Measurements from ENCODE around the gene NRG3. TPM values are rescaled to one million over a fixed set of nuclear protein-coding genes. Genes with fewer than 3 reads are reported as not detected.
"Not testable (repeated sequence)": the region's sequence is repeated elsewhere in the genome, so short reads cannot be mapped to it uniquely, and the experiment has no call there.

The NRG3 gene
- polyA plus RNA-seq, 2 donors = 0.01 to 0.04 TPM

GRCh38 chr10:82986216-82986615, 1111.2 kb downstream of the NRG3 start:
- no peak overlapping the region for H3K27ac ChIP-seq (ENCODE audit: low read depth in 2 of 2, low read length in 1 of 2)
- 94 to 96% methylated on average over 10 of the region's 10 CpGs for WGBS, 2 donors
- no peaks in the 10 kb centered on the region for H3K27me3 ChIP-seq (ENCODE audit: control insufficient read depth in 1 of 2, insufficient read depth in 2 of 2, low read length in 2 of 2)
- H3K36me3 ChIP-seq (ENCODE audit: control insufficient read depth in 2 of 2, insufficient read depth in 2 of 2, low read length in 1 of 2) = no peaks in the 10 kb centered on the region
- no peaks in the 10 kb centered on the region for H3K9me3 ChIP-seq (ENCODE audit: control insufficient read depth in 2 of 2, insufficient read depth in 1 of 2, low read depth in 1 of 2, low read length in 1 of 2)
- H3K4me3 ChIP-seq (ENCODE audit: low read depth in 1 of 2, low read length in 2 of 2) = no peak overlapping the region
- no peaks in the 10 kb centered on the region for H3K4me1 ChIP-seq (ENCODE audit: control insufficient read depth in 2 of 2, insufficient read depth in 2 of 2, low read length in 1 of 2)

GRCh38 chr10:83006479-83006878, 1131.5 kb downstream of the NRG3 start:
- not testable (repeated sequence) for H3K27ac ChIP-seq (ENCODE audit: low read depth in 2 of 2, low read length in 1 of 2); H3K4me1 ChIP-seq (ENCODE audit: control insufficient read depth in 2 of 2, insufficient read depth in 2 of 2, low read length in 1 of 2); H3K36me3 ChIP-seq (ENCODE audit: control insufficient read depth in 2 of 2, insufficient read depth in 2 of 2, low read length in 1 of 2); H3K4me3 ChIP-seq (ENCODE audit: low read depth in 1 of 2, low read length in 2 of 2); H3K27me3 ChIP-seq (ENCODE audit: control insufficient read depth in 1 of 2, insufficient read depth in 2 of 2, low read length in 2 of 2); H3K9me3 ChIP-seq (ENCODE audit: control insufficient read depth in 2 of 2, insufficient read depth in 1 of 2, low read depth in 1 of 2, low read length in 1 of 2)
- WGBS, 2 donors = 86 to 94% methylated on average over 8 of the region's 8 CpGs

- Histone ChIP-seq H3K4me1 (ENCODE audit: control insufficient read depth in 2 of 2, insufficient read depth in 2 of 2, low read length in 1 of 2) (no peaks in the 10 kb centered on the region), H3K27ac (ENCODE audit: low read depth in 2 of 2, low read length in 1 of 2) (no peak overlapping the region), H3K36me3 (ENCODE audit: control insufficient read depth in 2 of 2, insufficient read depth in 2 of 2, low read length in 1 of 2) (no peaks in the 10 kb centered on the region), H3K4me3 (ENCODE audit: low read depth in 1 of 2, low read length in 2 of 2) (no peak overlapping the region), H3K9me3 (ENCODE audit: control insufficient read depth in 2 of 2, insufficient read depth in 1 of 2, low read depth in 1 of 2, low read length in 1 of 2) (no peaks in the 10 kb centered on the region), H3K27me3 (ENCODE audit: control insufficient read depth in 1 of 2, insufficient read depth in 2 of 2, low read length in 2 of 2) (no peaks in the 10 kb centered on the region)
- 82 to 89% methylated on average over 3 of the region's 3 CpGs for WGBS, 2 donors
Measured at GRCh38 chr10:83007510-83007909, 1132.5 kb downstream of the NRG3 start.

- no peaks in the 10 kb centered on the region for H3K27me3 ChIP-seq (ENCODE audit: control insufficient read depth in 1 of 2, insufficient read depth in 2 of 2, low read length in 2 of 2)
- WGBS, 2 donors = 38 to 39% methylated on average over 3 of the region's 3 CpGs
- H3K4me1 ChIP-seq (ENCODE audit: control insufficient read depth in 2 of 2, insufficient read depth in 2 of 2, low read length in 1 of 2) = no peaks in the 10 kb centered on the region
Measured at GRCh38 chr10:83012866-83013265, 1137.9 kb downstream of the NRG3 start.

GRCh38 chr10:83017076-83017867, 1142.3 kb downstream of the NRG3 start:
- 62 to 72% methylated on average over 2 of the region's 2 CpGs for whole genome bisulfite sequencing, 2 donors
- no peaks in the 10 kb centered on the region for H3K9me3 ChIP-seq (ENCODE audit: control insufficient read depth in 2 of 2, insufficient read depth in 1 of 2, low read depth in 1 of 2, low read length in 1 of 2)
- no peaks in the 10 kb centered on the region for H3K4me1 ChIP-seq (ENCODE audit: control insufficient read depth in 2 of 2, insufficient read depth in 2 of 2, low read length in 1 of 2)

More at GRCh38 chr10:83012866-83013265, 1137.9 kb downstream of the NRG3 start:
- Histone ChIP-seq H3K36me3 (ENCODE audit: control insufficient read depth in 2 of 2, insufficient read depth in 2 of 2, low read length in 1 of 2) (no peaks in the 10 kb centered on the region), H3K9me3 (ENCODE audit: control insufficient read depth in 2 of 2, insufficient read depth in 1 of 2, low read depth in 1 of 2, low read length in 1 of 2) (no peaks in the 10 kb centered on the region), H3K4me3 (ENCODE audit: low read depth in 1 of 2, low read length in 2 of 2) (no peak overlapping the region), H3K27ac (ENCODE audit: low read depth in 2 of 2, low read length in 1 of 2) (no peak overlapping the region)

GRCh38 chr10:83023662-83024061, 1148.7 kb downstream of the NRG3 start:
- H3K36me3 ChIP-seq (ENCODE audit: control insufficient read depth in 2 of 2, insufficient read depth in 2 of 2, low read length in 1 of 2) = no peaks in the 10 kb centered on the region
- H3K27ac ChIP-seq (ENCODE audit: low read depth in 2 of 2, low read length in 1 of 2) = no peak overlapping the region
- no peaks in the 10 kb centered on the region for H3K27me3 ChIP-seq (ENCODE audit: control insufficient read depth in 1 of 2, insufficient read depth in 2 of 2, low read length in 2 of 2)
- no peaks in the 10 kb centered on the region for H3K9me3 ChIP-seq (ENCODE audit: control insufficient read depth in 2 of 2, insufficient read depth in 1 of 2, low read depth in 1 of 2, low read length in 1 of 2)
- H3K4me1 ChIP-seq (ENCODE audit: control insufficient read depth in 2 of 2, insufficient read depth in 2 of 2, low read length in 1 of 2) = no peaks in the 10 kb centered on the region
- no peak overlapping the region for H3K4me3 ChIP-seq (ENCODE audit: low read depth in 1 of 2, low read length in 2 of 2)
- WGBS, 2 donors = 29 to 48% methylated on average over 2 of the region's 2 CpGs

More at GRCh38 chr10:83017076-83017867, 1142.3 kb downstream of the NRG3 start:
- Histone ChIP-seq H3K4me3 (ENCODE audit: low read depth in 1 of 2, low read length in 2 of 2) (no peak overlapping the region), H3K27ac (ENCODE audit: low read depth in 2 of 2, low read length in 1 of 2) (no peak overlapping the region), H3K36me3 (ENCODE audit: control insufficient read depth in 2 of 2, insufficient read depth in 2 of 2, low read length in 1 of 2) (no peaks in the 10 kb centered on the region), H3K27me3 (ENCODE audit: control insufficient read depth in 1 of 2, insufficient read depth in 2 of 2, low read length in 2 of 2) (no peaks in the 10 kb centered on the region)

Data from esophagus (tissue), 2 donors.